ENCODE results near the gene HS6ST3. TPM values are rescaled to one million over a fixed set of nuclear protein-coding genes. Genes with fewer than 3 reads are reported as not detected.

Gene HS6ST3
- polyA plus RNA-seq, 2 donors = 0.12 to 0.25 TPM

DNA sequence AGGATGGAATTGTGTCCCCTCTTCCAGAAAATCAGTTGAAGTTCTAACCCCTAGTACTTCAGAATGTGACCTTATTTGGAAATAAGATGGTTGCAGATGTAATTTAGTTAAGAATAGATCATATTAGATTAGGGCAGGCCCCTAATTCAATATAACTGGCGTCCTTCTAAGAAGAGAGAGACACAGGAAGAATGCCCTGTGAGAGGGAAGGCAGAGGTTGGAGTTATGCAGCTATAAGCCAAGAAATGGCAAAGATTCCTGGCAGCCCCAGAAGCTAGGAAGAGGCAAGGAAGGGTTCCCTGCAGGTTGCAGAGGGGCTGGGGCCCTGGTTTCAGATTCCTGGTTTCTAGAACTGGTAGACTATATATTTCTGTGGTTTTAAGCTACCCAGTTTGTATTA lies 30.0 kb downstream of the HS6ST3 start:
- Histone ChIP-seq H3K4me1 (ENCODE audit: control insufficient read depth in 2 of 2, insufficient read depth in 2 of 2, low read length in 1 of 2) (no peaks in the 10 kb centered on the region), H3K27ac (ENCODE audit: low read depth in 2 of 2, low read length in 1 of 2) (no peak overlapping the region), H3K4me3 (ENCODE audit: low read depth in 1 of 2, low read length in 2 of 2) (no peak overlapping the region), H3K36me3 (ENCODE audit: control insufficient read depth in 2 of 2, insufficient read depth in 2 of 2, low read length in 1 of 2) (no peaks in the 10 kb centered on the region), H3K9me3 (ENCODE audit: control insufficient read depth in 2 of 2, insufficient read depth in 1 of 2, low read depth in 1 of 2, low read length in 1 of 2) (no peaks in the 10 kb centered on the region), H3K27me3 (ENCODE audit: control insufficient read depth in 1 of 2, insufficient read depth in 2 of 2, low read length in 2 of 2) (no peaks in the 10 kb centered on the region)
- WGBS, 2 donors = 65 to 70% methylated on average over 1 of the region's 1 CpG

DNA sequence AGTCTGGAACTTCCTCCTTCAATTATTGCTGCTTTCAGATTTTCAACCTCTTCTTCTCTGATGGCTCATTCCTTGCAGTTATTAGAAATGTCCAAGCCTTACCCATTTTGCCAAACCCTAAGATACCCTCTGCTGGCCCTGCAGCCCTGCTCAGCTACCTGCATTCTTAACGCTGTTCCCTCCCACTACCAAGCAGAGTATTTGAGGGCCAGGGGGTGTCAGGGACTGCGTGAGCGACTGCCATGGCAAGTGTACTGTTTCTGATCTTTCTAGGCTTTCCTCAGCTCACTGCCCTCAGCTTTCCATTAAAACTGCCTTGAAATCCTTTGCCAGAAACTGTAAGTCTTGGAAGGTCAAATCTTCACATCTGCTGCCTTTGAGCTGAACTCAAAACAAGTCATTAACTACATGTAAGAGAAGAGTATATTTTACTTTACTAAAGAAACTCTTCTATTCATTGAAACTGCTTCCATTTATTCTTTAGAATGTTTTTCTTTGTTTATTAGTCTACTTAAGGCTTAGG lies 41.0 kb downstream of the HS6ST3 start:
- Histone ChIP-seq H3K4me1 (ENCODE audit: control insufficient read depth in 2 of 2, insufficient read depth in 2 of 2, low read length in 1 of 2) (no peaks in the 10 kb centered on the region), H3K27me3 (ENCODE audit: control insufficient read depth in 1 of 2, insufficient read depth in 2 of 2, low read length in 2 of 2) (peaks cover 0 to 3% of the 10 kb centered on the region in 2 donors), H3K27ac (ENCODE audit: low read depth in 2 of 2, low read length in 1 of 2) (no peak overlapping the region), H3K4me3 (ENCODE audit: low read depth in 1 of 2, low read length in 2 of 2) (no peak overlapping the region), H3K9me3 (ENCODE audit: control insufficient read depth in 2 of 2, insufficient read depth in 1 of 2, low read depth in 1 of 2, low read length in 1 of 2) (no peaks in the 10 kb centered on the region), H3K36me3 (ENCODE audit: control insufficient read depth in 2 of 2, insufficient read depth in 2 of 2, low read length in 1 of 2) (no peaks in the 10 kb centered on the region)
- WGBS, 2 donors = 44 to 45% methylated on average over 3 of the region's 3 CpGs

DNA sequence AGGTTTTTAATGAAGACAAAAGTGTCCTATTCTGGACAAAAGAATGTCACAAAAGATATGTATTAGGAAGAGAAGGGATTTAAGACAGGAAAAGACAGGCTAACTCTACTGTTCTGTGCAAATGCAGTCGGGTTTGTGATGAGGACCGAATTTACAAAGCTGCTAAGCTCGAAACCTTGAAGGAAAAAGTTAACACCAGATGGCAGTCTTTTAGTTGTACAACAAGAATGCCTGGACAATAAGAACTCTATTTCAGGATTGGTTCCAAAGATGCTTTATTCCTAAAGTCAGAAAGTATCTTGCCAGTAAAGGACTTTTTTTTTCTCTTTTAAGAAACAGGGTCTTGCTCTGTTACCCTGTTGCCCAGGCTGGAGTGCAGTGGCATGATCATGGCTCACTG lies 51.1 kb downstream of the HS6ST3 start:
- Histone ChIP-seq H3K27ac (ENCODE audit: low read depth in 2 of 2, low read length in 1 of 2) (no peak overlapping the region), H3K9me3 (ENCODE audit: control insufficient read depth in 2 of 2, insufficient read depth in 1 of 2, low read depth in 1 of 2, low read length in 1 of 2) (no peaks in the 10 kb centered on the region), H3K27me3 (ENCODE audit: control insufficient read depth in 1 of 2, insufficient read depth in 2 of 2, low read length in 2 of 2) (no peaks in the 10 kb centered on the region), H3K36me3 (ENCODE audit: control insufficient read depth in 2 of 2, insufficient read depth in 2 of 2, low read length in 1 of 2) (no peaks in the 10 kb centered on the region), H3K4me3 (ENCODE audit: low read depth in 1 of 2, low read length in 2 of 2) (no peak overlapping the region), H3K4me1 (ENCODE audit: control insufficient read depth in 2 of 2, insufficient read depth in 2 of 2, low read length in 1 of 2) (no peaks in the 10 kb centered on the region)
- WGBS, 2 donors = 56 to 68% methylated on average over 3 of the region's 3 CpGs

DNA sequence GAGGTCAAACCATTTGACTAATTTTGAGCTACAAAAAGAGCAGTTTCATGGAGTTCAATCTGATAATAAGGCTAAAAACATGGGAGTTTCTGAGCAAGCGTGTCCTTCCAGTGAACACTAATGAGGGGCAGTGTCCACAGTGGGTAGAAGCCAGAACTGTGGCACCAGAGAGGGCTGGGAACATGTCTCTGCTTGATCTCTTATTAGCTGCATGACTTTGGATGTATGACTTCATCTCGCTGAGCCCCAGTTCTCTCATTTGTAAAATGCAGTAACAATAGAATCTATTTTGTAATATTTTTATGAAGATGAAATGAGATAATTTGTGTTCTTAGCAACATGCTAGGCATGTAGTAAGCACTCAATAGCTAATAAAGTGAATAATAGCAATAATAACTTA lies 69.8 kb downstream of the HS6ST3 start:
- Histone ChIP-seq H3K9me3 (ENCODE audit: control insufficient read depth in 2 of 2, insufficient read depth in 1 of 2, low read depth in 1 of 2, low read length in 1 of 2) (no peaks in the 10 kb centered on the region), H3K27ac (ENCODE audit: low read depth in 2 of 2, low read length in 1 of 2) (no peak overlapping the region), H3K4me1 (ENCODE audit: control insufficient read depth in 2 of 2, insufficient read depth in 2 of 2, low read length in 1 of 2) (no peaks in the 10 kb centered on the region), H3K36me3 (ENCODE audit: control insufficient read depth in 2 of 2, insufficient read depth in 2 of 2, low read length in 1 of 2) (no peaks in the 10 kb centered on the region), H3K27me3 (ENCODE audit: control insufficient read depth in 1 of 2, insufficient read depth in 2 of 2, low read length in 2 of 2) (no peaks in the 10 kb centered on the region), H3K4me3 (ENCODE audit: low read depth in 1 of 2, low read length in 2 of 2) (no peak overlapping the region)
- WGBS, 2 donors = 70 to 75% methylated on average over 2 of the region's 2 CpGs

DNA sequence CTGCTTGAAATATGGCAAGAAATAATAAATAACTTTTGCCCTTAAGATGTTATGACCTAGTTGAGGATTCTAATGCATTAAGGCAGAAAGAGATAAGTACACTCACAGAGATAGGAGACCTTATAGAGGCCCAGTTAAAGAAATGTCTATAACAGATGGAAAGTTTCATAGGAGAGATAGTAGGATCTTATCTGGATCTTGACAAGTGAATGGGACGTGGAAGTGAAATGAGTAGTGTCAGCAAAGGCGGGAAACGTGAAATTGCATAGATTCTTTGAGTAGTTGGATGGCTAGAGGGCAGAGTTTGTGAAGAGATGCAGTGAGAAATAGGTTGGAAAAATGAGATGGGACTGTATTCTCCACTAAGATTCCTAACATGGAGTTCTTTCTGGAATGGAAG lies 71.2 kb downstream of the HS6ST3 start:
- Histone ChIP-seq H3K4me1 (ENCODE audit: control insufficient read depth in 2 of 2, insufficient read depth in 2 of 2, low read length in 1 of 2) (no peaks in the 10 kb centered on the region), H3K4me3 (ENCODE audit: low read depth in 1 of 2, low read length in 2 of 2) (no peak overlapping the region), H3K27me3 (ENCODE audit: control insufficient read depth in 1 of 2, insufficient read depth in 2 of 2, low read length in 2 of 2) (no peaks in the 10 kb centered on the region), H3K36me3 (ENCODE audit: control insufficient read depth in 2 of 2, insufficient read depth in 2 of 2, low read length in 1 of 2) (no peaks in the 10 kb centered on the region), H3K9me3 (ENCODE audit: control insufficient read depth in 2 of 2, insufficient read depth in 1 of 2, low read depth in 1 of 2, low read length in 1 of 2) (no peaks in the 10 kb centered on the region), H3K27ac (ENCODE audit: low read depth in 2 of 2, low read length in 1 of 2) (no peak overlapping the region)
- WGBS, 2 donors = 64 to 73% methylated on average over 3 of the region's 3 CpGs

DNA sequence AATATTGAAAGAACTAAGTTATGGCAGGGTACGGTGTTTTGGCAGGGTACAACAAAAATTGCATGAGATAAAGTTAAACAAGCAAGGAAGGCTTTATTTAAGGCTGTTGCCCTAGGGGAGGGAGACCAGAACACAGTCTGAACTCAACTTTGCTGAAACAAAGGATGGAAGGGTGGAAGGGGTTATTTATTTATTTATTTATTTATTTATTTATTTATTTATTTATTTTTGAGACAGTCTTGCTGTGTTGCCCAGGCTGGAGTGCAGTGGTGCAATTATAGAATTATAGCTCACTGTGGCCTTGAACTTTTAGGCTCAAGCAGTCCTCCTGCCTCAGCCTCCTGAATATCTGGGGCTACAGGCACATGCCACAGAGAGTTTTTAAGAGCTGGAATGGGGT lies 75.9 kb downstream of the HS6ST3 start:
- Histone ChIP-seq H3K36me3 (ENCODE audit: control insufficient read depth in 2 of 2, insufficient read depth in 2 of 2, low read length in 1 of 2) (no peaks in the 10 kb centered on the region), H3K27me3 (ENCODE audit: control insufficient read depth in 1 of 2, insufficient read depth in 2 of 2, low read length in 2 of 2) (no peaks in the 10 kb centered on the region), H3K27ac (ENCODE audit: low read depth in 2 of 2, low read length in 1 of 2) (no peak overlapping the region), H3K4me1 (ENCODE audit: control insufficient read depth in 2 of 2, insufficient read depth in 2 of 2, low read length in 1 of 2) (no peaks in the 10 kb centered on the region), H3K9me3 (ENCODE audit: control insufficient read depth in 2 of 2, insufficient read depth in 1 of 2, low read depth in 1 of 2, low read length in 1 of 2) (no peaks in the 10 kb centered on the region), H3K4me3 (ENCODE audit: low read depth in 1 of 2, low read length in 2 of 2) (no peak overlapping the region)
- WGBS, 2 donors = 87 to 97% methylated on average over 1 of the region's 1 CpG

DNA sequence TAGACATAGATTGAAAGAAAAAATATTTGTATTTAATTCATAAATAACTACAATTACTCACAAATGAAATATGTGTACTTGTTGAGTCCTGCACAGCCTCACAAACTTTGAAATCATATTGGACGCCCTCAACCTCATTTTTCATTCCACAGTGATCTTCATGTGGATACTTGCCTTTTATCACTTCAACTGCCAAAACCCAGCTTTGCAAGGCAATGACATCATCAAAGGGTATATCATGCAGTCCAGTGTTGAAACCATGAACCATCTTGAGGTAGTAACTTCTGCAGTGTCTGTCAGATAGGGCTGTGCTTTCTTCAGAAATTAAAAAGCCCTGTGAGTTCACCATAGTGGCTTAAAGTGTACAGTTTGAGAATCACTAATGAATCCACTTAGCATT lies 82.2 kb downstream of the HS6ST3 start:
- 30 to 51% methylated on average over 1 of the region's 1 CpG for WGBS, 2 donors
- H3K4me1 ChIP-seq (ENCODE audit: control insufficient read depth in 2 of 2, insufficient read depth in 2 of 2, low read length in 1 of 2) = no peaks in the 10 kb centered on the region

DNA sequence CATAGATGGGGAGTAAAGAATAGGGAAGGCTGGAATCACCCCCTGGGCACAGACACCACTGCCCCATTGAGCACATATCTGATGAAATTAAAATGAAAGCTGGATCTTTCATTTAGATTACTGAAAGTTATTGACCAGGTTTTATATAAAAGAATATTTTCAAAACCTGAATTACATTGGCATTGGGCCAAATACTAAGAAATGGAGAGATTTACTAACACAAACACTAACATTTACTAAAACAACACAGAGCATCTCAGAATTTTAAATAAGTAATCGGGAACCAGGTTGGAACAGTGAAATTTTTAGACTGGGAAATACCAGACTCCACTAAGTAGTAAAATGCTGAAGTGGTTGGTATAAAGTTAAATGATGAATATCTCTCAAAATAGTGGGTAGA lies 88.9 kb downstream of the HS6ST3 start:
- Histone ChIP-seq H3K27ac (ENCODE audit: low read depth in 2 of 2, low read length in 1 of 2) (no peak overlapping the region), H3K36me3 (ENCODE audit: control insufficient read depth in 2 of 2, insufficient read depth in 2 of 2, low read length in 1 of 2) (no peaks in the 10 kb centered on the region), H3K4me1 (ENCODE audit: control insufficient read depth in 2 of 2, insufficient read depth in 2 of 2, low read length in 1 of 2) (no peaks in the 10 kb centered on the region), H3K4me3 (ENCODE audit: low read depth in 1 of 2, low read length in 2 of 2) (no peak overlapping the region), H3K27me3 (ENCODE audit: control insufficient read depth in 1 of 2, insufficient read depth in 2 of 2, low read length in 2 of 2) (no peaks in the 10 kb centered on the region), H3K9me3 (ENCODE audit: control insufficient read depth in 2 of 2, insufficient read depth in 1 of 2, low read depth in 1 of 2, low read length in 1 of 2) (no peaks in the 10 kb centered on the region)
- 74% methylated on average over 1 of the region's 1 CpG for WGBS, 2 donors

More for the DNA sequence above, 82.2 kb downstream of the HS6ST3 start:
- Histone ChIP-seq H3K9me3 (ENCODE audit: control insufficient read depth in 2 of 2, insufficient read depth in 1 of 2, low read depth in 1 of 2, low read length in 1 of 2) (no peaks in the 10 kb centered on the region), H3K4me3 (ENCODE audit: low read depth in 1 of 2, low read length in 2 of 2) (no peak overlapping the region), H3K27ac (ENCODE audit: low read depth in 2 of 2, low read length in 1 of 2) (no peak overlapping the region), H3K36me3 (ENCODE audit: control insufficient read depth in 2 of 2, insufficient read depth in 2 of 2, low read length in 1 of 2) (no peaks in the 10 kb centered on the region), H3K27me3 (ENCODE audit: control insufficient read depth in 1 of 2, insufficient read depth in 2 of 2, low read length in 2 of 2) (no peaks in the 10 kb centered on the region)

DNA sequence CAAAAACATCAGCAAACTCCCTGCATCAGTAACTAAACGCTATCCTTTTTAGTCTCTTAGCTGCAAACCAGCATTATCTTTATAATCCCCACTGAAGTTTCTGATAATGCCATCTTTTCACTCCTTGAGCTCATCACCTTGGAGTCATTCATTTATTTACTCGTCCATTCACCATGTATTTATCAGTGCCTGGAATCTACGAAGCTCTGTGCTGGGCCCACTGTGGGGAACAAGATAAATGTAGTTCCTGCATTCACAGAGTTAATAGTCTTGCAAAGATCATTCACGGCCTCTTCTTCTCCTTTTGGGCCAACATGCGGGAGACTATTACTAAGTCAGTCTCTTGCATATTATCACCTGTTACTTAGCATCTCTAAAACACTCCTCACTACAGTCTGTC lies 89.4 kb downstream of the HS6ST3 start:
- Histone ChIP-seq H3K4me1 (ENCODE audit: control insufficient read depth in 2 of 2, insufficient read depth in 2 of 2, low read length in 1 of 2) (no peaks in the 10 kb centered on the region), H3K9me3 (ENCODE audit: control insufficient read depth in 2 of 2, insufficient read depth in 1 of 2, low read depth in 1 of 2, low read length in 1 of 2) (no peaks in the 10 kb centered on the region), H3K27me3 (ENCODE audit: control insufficient read depth in 1 of 2, insufficient read depth in 2 of 2, low read length in 2 of 2) (no peaks in the 10 kb centered on the region), H3K36me3 (ENCODE audit: control insufficient read depth in 2 of 2, insufficient read depth in 2 of 2, low read length in 1 of 2) (no peaks in the 10 kb centered on the region), H3K27ac (ENCODE audit: low read depth in 2 of 2, low read length in 1 of 2) (no peak overlapping the region), H3K4me3 (ENCODE audit: low read depth in 1 of 2, low read length in 2 of 2) (no peak overlapping the region)
- 78 to 85% methylated on average over 5 of the region's 5 CpGs for WGBS, 2 donors

DNA sequence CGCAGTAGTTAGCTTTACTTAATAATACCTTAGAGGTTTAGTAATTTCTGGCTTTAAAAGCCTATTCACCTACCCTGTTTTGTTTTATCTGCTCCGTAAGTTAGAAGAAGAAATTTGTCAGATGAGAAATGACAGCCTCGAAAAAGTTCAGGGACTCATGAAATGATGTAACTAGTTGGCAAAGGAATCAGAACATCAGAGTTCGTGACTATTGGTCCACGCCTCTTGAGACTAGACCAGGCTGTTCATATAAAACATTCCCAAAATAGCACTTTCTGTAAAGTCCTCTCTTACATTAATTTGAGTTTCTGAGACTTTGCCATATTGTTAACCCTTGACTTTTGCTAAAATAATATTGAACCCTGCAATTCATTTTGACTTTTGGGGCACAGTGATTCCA lies 92.0 kb downstream of the HS6ST3 start:
- 52 to 55% methylated on average over 5 of the region's 5 CpGs for WGBS, 2 donors

More for the DNA sequence above, 92.0 kb downstream of the HS6ST3 start:
- H3K4me3 ChIP-seq (ENCODE audit: low read depth in 1 of 2, low read length in 2 of 2) = no peak overlapping the region
- H3K36me3 ChIP-seq (ENCODE audit: control insufficient read depth in 2 of 2, insufficient read depth in 2 of 2, low read length in 1 of 2) = no peaks in the 10 kb centered on the region
- no peaks in the 10 kb centered on the region for H3K27me3 ChIP-seq (ENCODE audit: control insufficient read depth in 1 of 2, insufficient read depth in 2 of 2, low read length in 2 of 2)
- no peaks in the 10 kb centered on the region for H3K4me1 ChIP-seq (ENCODE audit: control insufficient read depth in 2 of 2, insufficient read depth in 2 of 2, low read length in 1 of 2)
- no peak overlapping the region for H3K27ac ChIP-seq (ENCODE audit: low read depth in 2 of 2, low read length in 1 of 2)
- no peaks in the 10 kb centered on the region for H3K9me3 ChIP-seq (ENCODE audit: control insufficient read depth in 2 of 2, insufficient read depth in 1 of 2, low read depth in 1 of 2, low read length in 1 of 2)

Data from esophagus (tissue), 2 donors.